ENCODE results near the gene KRTAP10-12.

DNA sequence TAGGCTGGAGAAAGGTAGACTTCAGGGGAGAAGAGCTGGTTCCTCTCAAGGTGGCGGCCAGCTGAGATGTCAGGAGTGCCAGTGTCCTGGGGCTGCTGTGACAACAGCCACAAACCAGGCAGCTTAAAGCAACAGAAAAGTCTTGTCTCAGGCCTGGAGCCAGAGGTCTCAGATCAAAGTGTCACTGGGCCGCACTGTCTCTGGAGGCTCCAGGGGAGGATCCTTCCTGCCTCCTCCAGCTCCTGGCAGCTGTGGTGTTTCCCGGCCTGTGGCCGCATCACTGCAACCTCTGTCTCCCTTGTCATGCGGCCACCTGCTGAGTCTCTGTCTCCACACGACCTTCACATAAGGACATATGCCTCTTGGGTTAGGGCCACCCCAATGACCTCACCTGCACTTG is 38.8 kb downstream of the KRTAP10-12 start:
- TF ChIP-seq, protein P1, sequence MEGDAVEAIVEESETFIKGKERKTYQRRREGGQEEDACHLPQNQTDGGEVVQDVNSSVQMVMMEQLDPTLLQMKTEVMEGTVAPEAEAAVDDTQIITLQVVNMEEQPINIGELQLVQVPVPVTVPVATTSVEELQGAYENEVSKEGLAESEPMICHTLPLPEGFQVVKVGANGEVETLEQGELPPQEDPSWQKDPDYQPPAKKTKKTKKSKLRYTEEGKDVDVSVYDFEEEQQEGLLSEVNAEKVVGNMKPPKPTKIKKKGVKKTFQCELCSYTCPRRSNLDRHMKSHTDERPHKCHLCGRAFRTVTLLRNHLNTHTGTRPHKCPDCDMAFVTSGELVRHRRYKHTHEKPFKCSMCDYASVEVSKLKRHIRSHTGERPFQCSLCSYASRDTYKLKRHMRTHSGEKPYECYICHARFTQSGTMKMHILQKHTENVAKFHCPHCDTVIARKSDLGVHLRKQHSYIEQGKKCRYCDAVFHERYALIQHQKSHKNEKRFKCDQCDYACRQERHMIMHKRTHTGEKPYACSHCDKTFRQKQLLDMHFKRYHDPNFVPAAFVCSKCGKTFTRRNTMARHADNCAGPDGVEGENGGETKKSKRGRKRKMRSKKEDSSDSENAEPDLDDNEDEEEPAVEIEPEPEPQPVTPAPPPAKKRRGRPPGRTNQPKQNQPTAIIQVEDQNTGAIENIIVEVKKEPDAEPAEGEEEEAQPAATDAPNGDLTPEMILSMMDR (IDR thresholded peaks at IDR 0.05; ENCODE audit: low read length): no peak
- no peak for TF ChIP-seq EZH2 (optimal IDR thresholded peaks at IDR 0.05; ENCODE audit: low read depth, low read length)
